OCI-M1 (cell line): Measurements from ENCODE around the gene DMRTA2.
"Not testable (repeated sequence)": the region's sequence is repeated elsewhere in the genome, so short reads cannot be mapped to it uniquely, and the experiment has no call there.

Experiments used
- DNase-seq: peaks from one replicate; lab custom pipeline; 2025; lab: John Stamatoyannopoulos, UW

Gene DMRTA2

GRCh38 chr1:50381551-50381950, 41.7 kb downstream of the DMRTA2 start:
- not testable (repeated sequence) for DNase-seq

DNA sequence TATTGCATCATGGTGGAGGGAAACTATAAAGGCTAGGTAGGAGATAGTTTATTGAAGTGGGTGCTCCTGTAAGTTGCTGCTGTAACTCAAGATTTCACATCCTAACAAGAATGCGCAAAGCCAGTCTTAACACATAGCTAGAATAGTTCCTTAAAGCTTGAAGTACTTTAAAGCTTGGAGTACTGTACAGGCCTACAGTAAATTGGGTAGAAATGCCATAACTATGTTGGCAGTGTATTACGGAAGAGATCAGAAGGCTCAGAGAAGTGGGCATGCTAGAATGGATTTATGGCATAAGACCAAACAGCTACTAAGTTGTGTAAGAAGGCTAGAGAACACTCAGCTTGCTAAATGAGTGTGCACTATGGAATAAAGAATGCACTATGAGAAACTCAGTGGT, 44.5 kb downstream of the DMRTA2 start:
- DNase-seq: no peak

DNA sequence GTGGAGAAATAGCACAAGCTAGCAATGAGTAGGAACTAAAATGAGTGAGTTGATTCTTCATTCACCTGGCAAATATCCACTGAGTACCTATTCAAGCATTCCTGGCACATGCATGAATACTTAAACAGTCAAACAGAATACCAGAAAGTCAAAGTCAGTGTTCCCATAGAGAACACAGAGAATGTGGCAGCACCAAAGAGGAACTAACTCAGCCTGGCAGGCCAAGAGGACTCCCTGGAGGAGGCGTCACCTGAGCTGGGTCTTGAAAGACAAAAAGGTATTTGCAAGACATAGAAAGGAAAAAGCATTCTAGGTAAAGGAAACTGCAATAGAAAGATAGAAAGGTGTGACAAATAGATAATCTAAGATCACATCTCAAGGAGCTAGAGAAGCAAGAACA, 49.7 kb downstream of the DMRTA2 start:
- no peak for DNase-seq

GRCh38 chr1:50371749-50372148, 51.5 kb downstream of the DMRTA2 start:
- DNase-seq: no peak

GRCh38 chr1:50369830-50370229, 53.4 kb downstream of the DMRTA2 start:
- DNase-seq: no peak

DNA sequence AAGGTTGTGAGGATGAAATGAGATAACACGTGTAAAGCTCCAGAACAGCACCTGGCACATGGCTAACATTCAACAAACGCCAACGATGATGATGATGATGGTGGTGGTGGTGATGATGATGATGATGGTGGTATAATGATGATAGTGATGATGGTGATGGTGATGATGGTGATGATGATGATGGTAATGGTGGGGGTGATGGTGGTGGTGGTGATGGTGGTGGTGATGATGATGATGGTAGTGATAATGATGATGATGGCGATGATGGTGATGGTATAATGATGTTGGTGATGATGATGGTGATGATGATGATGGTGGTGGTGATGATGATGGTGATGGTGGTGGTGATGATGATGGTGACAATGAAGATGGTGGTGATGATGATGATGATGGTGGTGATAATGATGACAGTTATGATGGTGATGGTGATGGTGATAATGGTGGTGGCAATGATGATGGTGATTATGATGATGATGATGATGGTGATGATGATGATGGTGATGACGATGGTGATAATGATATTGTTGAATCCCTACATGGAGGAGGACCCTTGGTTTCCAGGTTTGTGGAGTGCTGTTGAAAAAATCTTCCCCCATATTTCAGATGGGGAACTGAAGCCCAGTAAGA, 54.1 kb downstream of the DMRTA2 start:
- DNase-seq: no peak

GRCh38 chr1:50368179-50369007, 54.9 kb downstream of the DMRTA2 start:
- DNase-seq: peak; percentile 45
